Vagina (tissue), 2 donors: ENCODE results near the gene ETFDH.
"Not testable (repeated sequence)": the region's sequence is repeated elsewhere in the genome, so short reads cannot be mapped to it uniquely, and the experiment has no call there.

Experiments
- POLR2A ChIP-seq, 2 donors: fragments of 450-650 bp; IDR thresholded peaks; one replicate each; pipeline ENCODE4 v1.6.1; 2017; ENCODE audit warnings: antibody characterized with exemption in 2 of 2, mild to moderate bottlenecking in 2 of 2, moderate library complexity in 2 of 2
- POLR2AphosphoS5 ChIP-seq, 2 donors: sonication (generic); formaldehyde crosslinking; IDR thresholded peaks; one replicate each; pipeline ENCODE4 v1.9.0; 2017; ENCODE audit warnings: antibody characterized with exemption in 2 of 2, mild to moderate bottlenecking in 2 of 2, low read depth in 1 of 2; ENCODE audit not compliant: insufficient read depth in 1 of 2
- TF ChIP-seq, protein P1 (sequence below), 3 experiments: fragments of 450-650 bp in 2 of 3; fragments of 200-600 bp in 1 of 3; sonication (generic) in 1 of 3; IDR thresholded peaks; one replicate each; pipeline ENCODE4 v1.5.1; 2017 to 2019; ENCODE audit warnings: antibody characterized with exemption in 3 of 3, mild to moderate bottlenecking in 2 of 3, moderate library complexity in 2 of 3

DNA sequence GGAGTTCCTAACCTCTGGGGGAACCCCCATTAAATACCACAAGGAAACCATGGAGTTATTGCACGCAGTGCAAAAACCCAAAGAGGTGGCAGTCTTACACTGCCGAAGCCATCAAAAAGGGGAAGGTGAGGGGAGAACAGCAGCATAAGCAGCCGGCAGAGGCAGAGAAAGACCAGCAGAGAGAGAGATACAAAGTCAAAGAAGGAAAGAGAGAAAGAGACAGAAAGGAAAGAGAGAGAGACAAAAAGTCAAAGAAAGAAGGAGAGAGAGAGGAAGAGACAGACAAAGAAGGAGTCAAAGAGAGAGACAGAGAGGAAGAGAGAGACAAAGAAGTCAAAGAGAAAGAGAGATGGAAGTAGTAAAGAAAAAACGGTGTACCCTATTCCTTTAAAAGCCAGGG is 8.8 kb upstream of the ETFDH start:
- TF ChIP-seq POLR2A (IDR thresholded peaks at IDR 0.05); POLR2AphosphoS5 (IDR thresholded peaks at IDR 0.05; ENCODE audit: insufficient read depth in 1 of 2, low read depth in 1 of 2): not testable (repeated sequence)
- TF ChIP-seq, protein P1, sequence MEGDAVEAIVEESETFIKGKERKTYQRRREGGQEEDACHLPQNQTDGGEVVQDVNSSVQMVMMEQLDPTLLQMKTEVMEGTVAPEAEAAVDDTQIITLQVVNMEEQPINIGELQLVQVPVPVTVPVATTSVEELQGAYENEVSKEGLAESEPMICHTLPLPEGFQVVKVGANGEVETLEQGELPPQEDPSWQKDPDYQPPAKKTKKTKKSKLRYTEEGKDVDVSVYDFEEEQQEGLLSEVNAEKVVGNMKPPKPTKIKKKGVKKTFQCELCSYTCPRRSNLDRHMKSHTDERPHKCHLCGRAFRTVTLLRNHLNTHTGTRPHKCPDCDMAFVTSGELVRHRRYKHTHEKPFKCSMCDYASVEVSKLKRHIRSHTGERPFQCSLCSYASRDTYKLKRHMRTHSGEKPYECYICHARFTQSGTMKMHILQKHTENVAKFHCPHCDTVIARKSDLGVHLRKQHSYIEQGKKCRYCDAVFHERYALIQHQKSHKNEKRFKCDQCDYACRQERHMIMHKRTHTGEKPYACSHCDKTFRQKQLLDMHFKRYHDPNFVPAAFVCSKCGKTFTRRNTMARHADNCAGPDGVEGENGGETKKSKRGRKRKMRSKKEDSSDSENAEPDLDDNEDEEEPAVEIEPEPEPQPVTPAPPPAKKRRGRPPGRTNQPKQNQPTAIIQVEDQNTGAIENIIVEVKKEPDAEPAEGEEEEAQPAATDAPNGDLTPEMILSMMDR (IDR thresholded peaks at IDR 0.05), result not testable (repeated sequence)
